SK-N-SH (cell line): ENCODE results near the gene TAF1D. TPM values are rescaled to one million over a fixed set of nuclear protein-coding genes. Genes with fewer than 3 reads are reported as not detected.

Source experiments
- CTCF ChIA-PET: fragments of 300-600, 350-600 bp; formaldehyde crosslinking; extraction: SDS; loops from one replicate; lab custom pipeline; 2021; lab: Yijun Ruan, JAX
- POLR2A ChIA-PET: fragments of 350-600 bp; sonication (Branson Sonifier 250); formaldehyde crosslinking; extraction: SDS; loops from one replicate; lab custom pipeline; 2020; ENCODE audit warnings: antibody characterized with exemption, inconsistent platforms; lab: Yijun Ruan, JAX
- DNase-seq: peaks from one replicate; pipeline ENCODE4 v3.0.0; 2012
- H2AFZ ChIP-seq: fragments of 200-600 bp; sonication (generic); 2 replicates; pipeline ENCODE4 v1.8.1; 2016; ENCODE audit warnings: antibody characterized with exemption, mild to moderate bottlenecking, low read depth
- H3F3A ChIP-seq: fragments of 200-600 bp; sonication (generic); replicated peaks from 2 replicates; pipeline ENCODE3; 2016; ENCODE audit warnings: antibody characterized with exemption, mild to moderate bottlenecking; ENCODE audit not compliant: insufficient read depth
- H3K27ac ChIP-seq, 2 experiments: fragments of 200-500 bp in 1 of 2; fragments of 200-600 bp in 1 of 2; sonication (Bioruptor generic) in 1 of 2; sonication (generic), shearing (Covaris generic) in 1 of 2; 2 replicates each; pipeline versions ENCODE4 v1.5.1 to v1.6.1; 2014 to 2016; ENCODE audit warnings: low read depth in 2 of 2, inconsistent platforms in 1 of 2, low read length in 1 of 2, mild to moderate bottlenecking in 1 of 2, mixed read lengths in 1 of 2
- H3K27me3 ChIP-seq: fragments of 200-600 bp; sonication (generic), shearing (Covaris generic); 2 replicates; pipeline ENCODE4 v1.6.1; 2016; ENCODE audit warnings: mixed run types; ENCODE audit not compliant: insufficient read depth
- H3K36me3 ChIP-seq, 2 experiments: fragments of 200-500 bp in 1 of 2; fragments of 200-600 bp in 1 of 2; sonication (Bioruptor generic) in 1 of 2; sonication (generic) in 1 of 2; replicated peaks in 1 of 2; 2 replicates each; pipeline versions ENCODE3 to v1.5.1; 2014 to 2016; ENCODE audit warnings: low read length in 1 of 2, mild to moderate bottlenecking in 1 of 2; ENCODE audit not compliant: insufficient read depth in 2 of 2, control insufficient read depth in 1 of 2
- H3K4me1 ChIP-seq, 2 experiments: fragments of 200-500 bp in 1 of 2; fragments of 200-600 bp in 1 of 2; sonication (Bioruptor generic) in 1 of 2; sonication (generic), shearing (Covaris generic) in 1 of 2; 2 replicates each; pipeline versions ENCODE4 v1.5.1 to v1.6.1; 2014 to 2016; ENCODE audit warnings: low read depth in 1 of 2, low read length in 1 of 2, mixed run types in 1 of 2; ENCODE audit not compliant: insufficient read depth in 2 of 2, control insufficient read depth in 1 of 2
- H3K4me2 ChIP-seq: fragments of 200-600 bp; sonication (generic), shearing (Covaris generic); 2 replicates; pipeline ENCODE4 v1.6.1; 2017; ENCODE audit warnings: mixed run types
- H3K4me3 ChIP-seq, 2 experiments: fragments of 200-500 bp in 1 of 2; fragments of 200-600 bp in 1 of 2; sonication (Bioruptor generic) in 1 of 2; sonication (generic), shearing (Covaris generic) in 1 of 2; 2 replicates each; pipeline versions ENCODE4 v1.5.1 to v1.8.1; 2014 to 2016; ENCODE audit warnings: low read depth in 2 of 2, inconsistent platforms in 1 of 2, low read length in 1 of 2, mild to moderate bottlenecking in 1 of 2, mixed read lengths in 1 of 2, moderate library complexity in 1 of 2
- H3K79me2 ChIP-seq: fragments of 200-600 bp; sonication (generic); 2 replicates; pipeline ENCODE4 v1.8.1; 2017; ENCODE audit warnings: mild to moderate bottlenecking; ENCODE audit not compliant: insufficient read depth
- H3K9ac ChIP-seq: fragments of 200-600 bp; sonication (generic); 2 replicates; pipeline ENCODE4 v1.6.1; 2017; ENCODE audit warnings: mixed run types
- H3K9me2 ChIP-seq: fragments of 200-600 bp; sonication (generic); 2 replicates; pipeline ENCODE4 v1.6.1; 2017; ENCODE audit warnings: mixed run types
- H3K9me3 ChIP-seq: fragments of 200-600 bp; sonication (generic); 2 replicates; pipeline ENCODE4 v1.6.1; 2017; ENCODE audit warnings: mixed run types, mild to moderate bottlenecking, moderate library complexity
- H4K20me1 ChIP-seq: fragments of 200-600 bp; sonication (generic); 2 replicates; pipeline ENCODE4 v1.6.1; 2017; ENCODE audit warnings: mild to moderate bottlenecking, mixed run types; ENCODE audit not compliant: insufficient read depth
- CHD2 ChIP-seq: fragments of 150-350 bp; IDR thresholded peaks from 2 replicates; pipeline ENCODE4 v1.6.1; 2018; ENCODE audit warnings: low read length; ENCODE audit not compliant: partially characterized antibody
- ELF1 ChIP-seq: IDR thresholded peaks from 2 replicates; pipeline ENCODE4 v1.4.0; 2012
- EP300 ChIP-seq, 2 experiments: IDR thresholded peaks; 2 replicates each; pipeline versions ENCODE4 v1.4.0 to v1.6.1; 2012; ENCODE audit warnings: borderline replicate concordance in 1 of 2, low read depth in 1 of 2, low read length in 1 of 2
- EZH2phosphoT487 ChIP-seq: fragments of 200-600 bp; sonication (generic); IDR thresholded peaks from 2 replicates; pipeline ENCODE4 v1.6.1; 2017; ENCODE audit warnings: low read depth, mixed run types, mild to moderate bottlenecking, antibody characterized with exemption, moderate library complexity, borderline replicate concordance
- FOXM1 ChIP-seq: IDR thresholded peaks from 2 replicates; pipeline ENCODE4 v1.4.0; 2012; ENCODE audit warnings: low read depth, mild to moderate bottlenecking
- JUND ChIP-seq: IDR thresholded peaks from 2 replicates; pipeline ENCODE4 v1.4.0; 2012
- RAD21 ChIP-seq: IDR thresholded peaks from 2 replicates; pipeline ENCODE4 v1.6.1; 2012; ENCODE audit warnings: mild to moderate bottlenecking, low read length
- RFX5 ChIP-seq: IDR thresholded peaks from 2 replicates; pipeline ENCODE4 v1.6.1; 2012; ENCODE audit warnings: mild to moderate bottlenecking, improper control_type of control experiment, low read length
- TEAD4 ChIP-seq: IDR thresholded peaks from 2 replicates; pipeline ENCODE4 v1.4.0; 2012; ENCODE audit warnings: mild to moderate bottlenecking, borderline replicate concordance; ENCODE audit not compliant: insufficient read depth
- YY1 ChIP-seq: IDR thresholded peaks from 2 replicates; pipeline ENCODE4 v1.4.0; 2012; ENCODE audit warnings: low read depth, mild to moderate bottlenecking
- WGBS: methylation state at CpG from one replicate; pipeline ENCODE4 v1.1.6; 2017; ENCODE audit warnings: low lambda C conversion rate; 5-methylcytosine and 5-hydroxymethylcytosine counted together
- polyA plus RNA-seq, 3 experiments: library from polyadenylated mRNA; depleted of rRNA; stranded (reverse); fragments of >200 nt; gene quantifications; 2 replicates each; pipeline ENCODE4 v1.2.3, GENCODE V29; 2012
- TF ChIP-seq, protein P1 (sequence below): fragments of 200-600 bp; sonication (generic); IDR thresholded peaks from 2 replicates; pipeline ENCODE4 v1.6.1; 2017; ENCODE audit warnings: antibody characterized with exemption, mild to moderate bottlenecking, moderate library complexity
- TF ChIP-seq, protein P2 (sequence below): IDR thresholded peaks from 2 replicates; pipeline ENCODE4 v1.6.1; 2012; ENCODE audit warnings: mild to moderate bottlenecking, low read depth, low read length, moderate library complexity
- TF ChIP-seq, protein P3 (sequence below): IDR thresholded peaks from 2 replicates; pipeline ENCODE4 v1.4.0; 2012; ENCODE audit warnings: low read depth, borderline replicate concordance
- TF ChIP-seq, protein P4 (sequence below): fragments of 150-350 bp; IDR thresholded peaks from 2 replicates; pipeline ENCODE4 v1.6.1; 2017; ENCODE audit warnings: antibody characterized with exemption, low read length, low read depth, borderline replicate concordance

Gene TAF1D
- polyA plus RNA-seq, 1 of the 3 experiments (the other 2 are of a cell fraction) = 56.7 TPM

DNA sequence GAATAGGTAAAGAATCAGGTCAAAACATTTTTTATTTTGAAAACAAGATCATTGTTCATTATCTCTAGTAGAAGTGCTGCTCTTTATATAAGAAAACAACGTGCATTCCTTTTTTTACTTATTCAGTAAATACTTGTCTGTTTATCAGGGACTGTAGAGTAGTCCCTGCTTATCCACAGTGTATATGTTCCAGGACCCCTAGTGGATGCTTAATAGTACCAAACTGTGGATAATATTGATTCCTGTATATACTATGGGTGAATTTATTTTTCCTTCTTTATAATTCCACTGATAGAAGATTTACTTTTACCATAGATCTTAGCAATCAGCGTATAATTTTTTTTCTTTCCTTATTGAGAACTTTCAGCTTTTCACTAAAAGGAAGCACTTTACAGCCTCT lies 47.2 kb downstream of the TAF1D start:
- CTCF ChIA-PET = interaction anchor here (0.9 kb wide), 1 partner anchor 33 kb away, joined by 3 read pairs; no protein-coding TSS in a partner anchor
- 96% methylated on average over 2 of the region's 2 CpGs for WGBS
- no peak overlapping the region for H3K9ac ChIP-seq
- no peaks in the 10 kb centered on the region for H3K4me1 ChIP-seq
- H2AFZ ChIP-seq = no peak overlapping the region
- H3K27ac ChIP-seq = no peak overlapping the region
- H3K79me2 ChIP-seq = no peaks in the 10 kb centered on the region; the same call in 1 of the 2 replicates
- TF ChIP-seq EZH2phosphoT487 (no peak), RFX5 (no peak)
- TF ChIP-seq, protein P1, sequence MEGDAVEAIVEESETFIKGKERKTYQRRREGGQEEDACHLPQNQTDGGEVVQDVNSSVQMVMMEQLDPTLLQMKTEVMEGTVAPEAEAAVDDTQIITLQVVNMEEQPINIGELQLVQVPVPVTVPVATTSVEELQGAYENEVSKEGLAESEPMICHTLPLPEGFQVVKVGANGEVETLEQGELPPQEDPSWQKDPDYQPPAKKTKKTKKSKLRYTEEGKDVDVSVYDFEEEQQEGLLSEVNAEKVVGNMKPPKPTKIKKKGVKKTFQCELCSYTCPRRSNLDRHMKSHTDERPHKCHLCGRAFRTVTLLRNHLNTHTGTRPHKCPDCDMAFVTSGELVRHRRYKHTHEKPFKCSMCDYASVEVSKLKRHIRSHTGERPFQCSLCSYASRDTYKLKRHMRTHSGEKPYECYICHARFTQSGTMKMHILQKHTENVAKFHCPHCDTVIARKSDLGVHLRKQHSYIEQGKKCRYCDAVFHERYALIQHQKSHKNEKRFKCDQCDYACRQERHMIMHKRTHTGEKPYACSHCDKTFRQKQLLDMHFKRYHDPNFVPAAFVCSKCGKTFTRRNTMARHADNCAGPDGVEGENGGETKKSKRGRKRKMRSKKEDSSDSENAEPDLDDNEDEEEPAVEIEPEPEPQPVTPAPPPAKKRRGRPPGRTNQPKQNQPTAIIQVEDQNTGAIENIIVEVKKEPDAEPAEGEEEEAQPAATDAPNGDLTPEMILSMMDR = peak; percentile 30
- no peaks in the 10 kb centered on the region for H3F3A ChIP-seq
- DNase-seq = no peak
- peaks cover 71 to 80% of the 10 kb centered on the region in 2 experiments for H3K36me3 ChIP-seq
- no peaks in the 10 kb centered on the region for H3K9me3 ChIP-seq
- H3K4me2 ChIP-seq = no peak overlapping the region
- H3K27me3 ChIP-seq = no peaks in the 10 kb centered on the region
- no peaks in the 10 kb centered on the region for H3K9me2 ChIP-seq
- H4K20me1 ChIP-seq = no peaks in the 10 kb centered on the region
- no peak overlapping the region for H3K4me3 ChIP-seq
- POLR2A ChIA-PET = no interaction called here

DNA sequence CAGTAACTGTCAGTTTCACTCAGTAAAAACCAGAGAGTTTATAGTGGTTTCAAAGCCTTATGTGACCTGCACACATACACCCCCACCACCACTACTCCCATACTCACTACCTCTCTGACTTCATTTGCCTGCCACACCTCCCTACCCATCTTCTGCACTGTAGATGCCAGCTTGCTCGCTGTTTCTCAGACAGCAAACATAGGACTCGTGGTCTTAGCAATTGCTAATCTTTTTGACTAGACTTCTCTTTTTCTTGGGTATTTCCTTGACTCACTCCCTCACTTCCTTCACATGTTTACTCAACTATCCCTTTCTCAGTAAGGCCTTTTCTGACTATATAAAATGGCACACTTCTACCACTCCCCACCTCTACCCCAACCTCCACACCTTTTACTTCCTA lies 52.1 kb downstream of the TAF1D start:
- CTCF ChIA-PET = no interaction called here

More for the DNA sequence above, 52.1 kb downstream of the TAF1D start:
- H3K27me3 ChIP-seq = no peaks in the 10 kb centered on the region
- H3K9ac ChIP-seq = no peak overlapping the region
- no peaks in the 10 kb centered on the region for H3K4me1 ChIP-seq
- no peaks in the 10 kb centered on the region for H3F3A ChIP-seq
- no peak overlapping the region for H2AFZ ChIP-seq
- no peak overlapping the region for H3K4me3 ChIP-seq
- DNase-seq = no peak
- no peak overlapping the region for H3K27ac ChIP-seq
- no peaks in the 10 kb centered on the region for H3K79me2 ChIP-seq
- no peak overlapping the region for H3K4me2 ChIP-seq
- POLR2A ChIA-PET = no interaction called here
- peaks cover 3% of the 10 kb centered on the region; the same call in 1 of the 2 replicates for H3K9me2 ChIP-seq
- WGBS = 71% methylated on average over 2 of the region's 2 CpGs
- TF ChIP-seq, protein P2, sequence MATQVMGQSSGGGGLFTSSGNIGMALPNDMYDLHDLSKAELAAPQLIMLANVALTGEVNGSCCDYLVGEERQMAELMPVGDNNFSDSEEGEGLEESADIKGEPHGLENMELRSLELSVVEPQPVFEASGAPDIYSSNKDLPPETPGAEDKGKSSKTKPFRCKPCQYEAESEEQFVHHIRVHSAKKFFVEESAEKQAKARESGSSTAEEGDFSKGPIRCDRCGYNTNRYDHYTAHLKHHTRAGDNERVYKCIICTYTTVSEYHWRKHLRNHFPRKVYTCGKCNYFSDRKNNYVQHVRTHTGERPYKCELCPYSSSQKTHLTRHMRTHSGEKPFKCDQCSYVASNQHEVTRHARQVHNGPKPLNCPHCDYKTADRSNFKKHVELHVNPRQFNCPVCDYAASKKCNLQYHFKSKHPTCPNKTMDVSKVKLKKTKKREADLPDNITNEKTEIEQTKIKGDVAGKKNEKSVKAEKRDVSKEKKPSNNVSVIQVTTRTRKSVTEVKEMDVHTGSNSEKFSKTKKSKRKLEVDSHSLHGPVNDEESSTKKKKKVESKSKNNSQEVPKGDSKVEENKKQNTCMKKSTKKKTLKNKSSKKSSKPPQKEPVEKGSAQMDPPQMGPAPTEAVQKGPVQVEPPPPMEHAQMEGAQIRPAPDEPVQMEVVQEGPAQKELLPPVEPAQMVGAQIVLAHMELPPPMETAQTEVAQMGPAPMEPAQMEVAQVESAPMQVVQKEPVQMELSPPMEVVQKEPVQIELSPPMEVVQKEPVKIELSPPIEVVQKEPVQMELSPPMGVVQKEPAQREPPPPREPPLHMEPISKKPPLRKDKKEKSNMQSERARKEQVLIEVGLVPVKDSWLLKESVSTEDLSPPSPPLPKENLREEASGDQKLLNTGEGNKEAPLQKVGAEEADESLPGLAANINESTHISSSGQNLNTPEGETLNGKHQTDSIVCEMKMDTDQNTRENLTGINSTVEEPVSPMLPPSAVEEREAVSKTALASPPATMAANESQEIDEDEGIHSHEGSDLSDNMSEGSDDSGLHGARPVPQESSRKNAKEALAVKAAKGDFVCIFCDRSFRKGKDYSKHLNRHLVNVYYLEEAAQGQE = no peak
- TF ChIP-seq FOXM1 = no peak
- TF ChIP-seq YY1 = no peak
- no peak for TF ChIP-seq TEAD4
- TF ChIP-seq CHD2 = no peak
- TF ChIP-seq, protein P3, sequence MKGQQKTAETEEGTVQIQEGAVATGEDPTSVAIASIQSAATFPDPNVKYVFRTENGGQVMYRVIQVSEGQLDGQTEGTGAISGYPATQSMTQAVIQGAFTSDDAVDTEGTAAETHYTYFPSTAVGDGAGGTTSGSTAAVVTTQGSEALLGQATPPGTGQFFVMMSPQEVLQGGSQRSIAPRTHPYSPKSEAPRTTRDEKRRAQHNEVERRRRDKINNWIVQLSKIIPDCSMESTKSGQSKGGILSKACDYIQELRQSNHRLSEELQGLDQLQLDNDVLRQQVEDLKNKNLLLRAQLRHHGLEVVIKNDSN = no peak
- no peak for TF ChIP-seq JUND
- TF ChIP-seq, protein P4, sequence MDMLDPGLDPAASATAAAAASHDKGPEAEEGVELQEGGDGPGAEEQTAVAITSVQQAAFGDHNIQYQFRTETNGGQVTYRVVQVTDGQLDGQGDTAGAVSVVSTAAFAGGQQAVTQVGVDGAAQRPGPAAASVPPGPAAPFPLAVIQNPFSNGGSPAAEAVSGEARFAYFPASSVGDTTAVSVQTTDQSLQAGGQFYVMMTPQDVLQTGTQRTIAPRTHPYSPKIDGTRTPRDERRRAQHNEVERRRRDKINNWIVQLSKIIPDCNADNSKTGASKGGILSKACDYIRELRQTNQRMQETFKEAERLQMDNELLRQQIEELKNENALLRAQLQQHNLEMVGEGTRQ = no peak
- TF ChIP-seq RFX5 = no peak
- TF ChIP-seq ELF1 = no peak
- no peak for TF ChIP-seq EP300 (IDR thresholded peaks at IDR 0.05; ENCODE audit: borderline replicate concordance in 1 of 2, low read depth in 1 of 2, low read length in 1 of 2)
- no peak for TF ChIP-seq RAD21
- TF ChIP-seq, all 33 proteins: peak for 0
- H3K36me3 ChIP-seq = peaks cover 62 to 67% of the 10 kb centered on the region in 2 experiments
- H4K20me1 ChIP-seq = no peaks in the 10 kb centered on the region
- H3K9me3 ChIP-seq = no peaks in the 10 kb centered on the region
